HG02870 (cell line): ENCODE data around the gene RSRP1.

ENCODE experiments used
- ATAC-seq: cut with Tn5 transposase; IDR thresholded peaks from one replicate; pipeline ENCODE4 v1.9.1; 2021; ENCODE audit warnings: mild to moderate bottlenecking, moderate library complexity; ENCODE audit not compliant: unreplicated experiment

The RSRP1 gene

GRCh38 chr1:25194572-25195020 lies 52.7 kb downstream of the RSRP1 start:
- no peak for ATAC-seq

GRCh38 chr1:25194054-25194453 lies 53.2 kb downstream of the RSRP1 start:
- no peak for ATAC-seq

- ATAC-seq, result no peak
Observed at GRCh38 chr1:25193229-25193628, 54.0 kb downstream of the RSRP1 start.
